GM21360 (cell line): ENCODE measurements around the gene ITGA7.
A peak's percentile ranks its signal among the peaks of the same experiment; 100 is the strongest.
"Not testable (repeated sequence)": the region's sequence is repeated elsewhere in the genome, so short reads cannot be mapped to it uniquely, and the experiment has no call there.

Source experiments
- ATAC-seq: cut with Tn5 transposase; IDR thresholded peaks from one replicate; pipeline ENCODE4 v1.9.1; 2021; ENCODE audit warnings: mild to moderate bottlenecking, moderate library complexity; ENCODE audit not compliant: unreplicated experiment

The ITGA7 gene

DNA sequence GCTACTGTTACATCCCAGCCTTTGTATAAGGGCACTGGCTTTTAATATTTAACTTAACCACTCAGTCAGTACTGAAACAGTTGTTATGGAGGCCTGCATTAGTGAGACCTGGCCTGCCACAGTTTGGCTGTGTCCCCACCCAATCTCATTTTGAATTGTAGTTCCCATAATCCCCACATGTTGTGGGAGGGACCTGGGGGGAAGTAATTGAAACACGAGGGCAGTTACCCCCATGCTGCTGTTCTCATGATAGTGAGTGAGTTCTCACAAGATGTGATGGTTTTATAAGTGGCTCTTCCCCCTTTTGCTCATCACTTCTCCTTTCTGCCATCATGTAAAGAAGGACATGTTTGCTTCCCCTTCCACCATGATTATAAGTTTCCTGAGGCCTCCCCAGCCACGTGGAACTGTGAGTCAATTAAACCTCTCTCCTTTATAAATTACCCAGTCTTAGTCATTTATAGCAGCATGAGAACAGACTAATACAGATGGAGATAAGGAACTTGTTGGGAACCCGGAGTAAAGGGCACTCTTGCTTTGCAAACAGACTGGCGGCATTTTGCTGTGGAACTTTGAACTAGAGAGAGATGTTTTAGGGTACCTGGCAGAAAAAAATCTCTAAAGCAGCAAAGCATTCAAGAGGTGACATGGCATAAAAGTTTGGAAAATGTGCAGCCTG lies 56.9 kb downstream of the ITGA7 start:
- not testable (repeated sequence) for ATAC-seq

DNA sequence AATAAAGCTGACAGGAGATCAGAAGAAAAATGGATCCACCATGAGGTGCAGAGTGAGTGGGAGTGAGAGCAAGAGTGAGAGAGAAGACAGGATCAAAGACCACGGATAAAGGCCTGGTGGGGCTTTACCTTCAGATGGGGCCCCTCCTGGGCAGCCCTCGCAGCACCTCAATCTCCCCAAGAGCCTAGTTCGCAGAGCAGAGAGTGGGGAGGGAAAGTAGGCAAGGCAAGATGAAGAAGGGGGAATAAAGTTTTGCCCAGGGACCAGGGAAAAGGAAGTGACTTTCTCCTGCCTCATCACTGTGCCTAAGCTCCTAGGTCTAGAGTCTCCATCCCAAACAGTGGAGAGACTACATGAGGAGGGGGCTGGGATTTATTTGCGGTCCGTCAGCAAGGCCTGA lies 60.7 kb downstream of the ITGA7 start:
- no peak for ATAC-seq

DNA sequence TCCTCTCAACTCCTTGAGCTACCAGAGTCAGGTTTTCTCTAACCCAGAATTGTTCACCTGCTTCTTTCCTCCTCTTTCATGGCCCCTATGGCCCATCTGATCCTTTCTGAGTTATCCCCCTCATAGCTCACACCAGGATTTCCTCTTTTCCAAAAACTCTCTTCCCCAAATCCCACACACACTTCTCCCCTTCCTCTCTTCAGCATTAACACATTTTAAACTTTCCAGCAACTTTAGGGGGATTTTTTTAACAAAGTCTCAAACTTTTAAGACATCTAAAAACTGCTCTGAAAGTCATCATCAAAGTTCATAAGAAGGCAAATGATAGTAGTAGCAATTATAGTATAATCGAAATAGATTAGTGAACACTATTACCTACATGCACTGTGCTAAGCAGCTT lies 63.1 kb downstream of the ITGA7 start:
- ATAC-seq: no peak

DNA sequence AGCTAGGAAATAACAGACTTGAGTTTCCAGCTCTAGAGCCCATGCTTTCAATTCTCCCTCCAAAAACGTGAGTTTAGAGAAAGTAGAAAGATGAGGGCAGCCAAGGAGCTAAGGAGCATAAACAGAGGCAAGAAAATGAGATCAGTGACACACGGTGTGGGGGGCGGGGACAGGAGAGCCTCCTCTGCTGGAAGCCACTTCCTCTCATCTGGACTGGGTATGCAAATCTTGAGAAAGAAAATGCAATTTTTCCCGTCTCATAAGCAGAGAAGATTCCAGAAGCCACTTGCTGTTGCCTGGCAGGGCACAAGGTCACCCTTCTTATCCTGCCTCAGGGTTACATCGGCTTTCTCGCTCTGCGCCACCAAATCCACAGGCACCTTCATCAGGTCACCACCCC lies 65.0 kb downstream of the ITGA7 start:
- ATAC-seq: peak; percentile 56

DNA sequence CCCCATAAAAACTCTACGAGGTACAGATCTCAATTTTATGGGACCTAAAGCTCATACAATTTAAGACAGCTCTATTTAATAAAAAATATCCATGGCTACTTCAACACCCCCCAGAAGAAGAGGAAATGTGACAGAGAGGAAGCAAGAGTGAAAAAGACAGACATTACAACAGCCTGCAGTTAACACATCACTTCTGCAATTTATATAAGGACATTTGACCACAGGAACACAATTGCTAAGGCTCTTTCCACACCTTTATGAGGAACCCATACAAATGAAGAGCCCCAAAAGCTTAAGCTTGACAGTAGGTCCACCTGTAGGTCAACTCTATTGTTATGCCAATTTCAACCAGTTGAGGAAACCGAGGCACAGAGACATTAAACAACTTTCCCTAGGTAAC lies 65.4 kb downstream of the ITGA7 start:
- no peak for ATAC-seq

DNA sequence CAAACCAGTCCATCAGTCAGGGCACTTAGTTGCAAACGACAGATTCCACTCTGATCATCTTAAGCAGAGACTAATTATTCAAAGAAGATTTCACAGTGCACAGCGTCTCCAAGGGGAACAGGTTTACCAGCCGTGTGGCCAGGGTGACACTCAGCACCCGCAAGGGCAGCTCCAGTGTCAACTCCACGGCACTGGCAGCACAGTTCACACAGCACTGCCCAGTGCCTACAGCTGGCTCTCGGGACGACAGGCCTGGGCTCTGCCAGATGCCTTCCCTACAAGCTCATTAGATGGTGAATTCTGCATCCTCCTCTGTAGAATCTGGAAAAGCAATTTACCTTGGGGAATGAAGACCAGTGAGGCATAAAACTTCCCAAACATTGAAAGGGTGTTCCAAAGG lies 66.1 kb downstream of the ITGA7 start:
- ATAC-seq: no peak

DNA sequence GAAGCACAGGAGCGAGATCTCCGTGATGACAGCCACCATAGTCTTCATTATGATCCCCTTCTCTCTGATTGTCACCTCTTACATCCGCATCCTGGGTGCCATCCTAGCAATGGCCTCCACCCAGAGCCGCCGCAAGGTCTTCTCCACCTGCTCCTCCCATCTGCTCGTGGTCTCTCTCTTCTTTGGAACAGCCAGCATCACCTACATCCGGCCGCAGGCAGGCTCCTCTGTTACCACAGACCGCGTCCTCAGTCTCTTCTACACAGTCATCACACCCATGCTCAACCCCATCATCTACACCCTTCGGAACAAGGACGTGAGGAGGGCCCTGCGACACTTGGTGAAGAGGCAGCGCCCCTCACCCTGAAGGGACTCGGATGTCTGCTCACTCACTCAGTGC lies 70.2 kb downstream of the ITGA7 start:
- no peak for ATAC-seq

DNA sequence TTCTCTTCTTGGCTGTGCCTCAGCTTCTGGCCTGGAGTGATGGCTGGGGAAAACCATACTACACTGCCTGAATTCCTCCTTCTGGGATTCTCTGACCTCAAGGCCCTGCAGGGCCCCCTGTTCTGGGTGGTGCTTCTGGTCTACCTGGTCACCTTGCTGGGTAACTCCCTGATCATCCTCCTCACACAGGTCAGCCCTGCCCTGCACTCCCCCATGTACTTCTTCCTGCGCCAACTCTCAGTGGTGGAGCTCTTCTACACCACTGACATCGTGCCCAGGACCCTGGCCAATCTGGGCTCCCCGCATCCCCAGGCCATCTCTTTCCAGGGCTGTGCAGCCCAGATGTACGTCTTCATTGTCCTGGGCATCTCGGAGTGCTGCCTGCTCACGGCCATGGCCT lies 70.9 kb downstream of the ITGA7 start, which contains the start of gene OR10P1:
OR10P1 (plus strand) TSS at position 40 of the 400 bp plus-strand sequence; CDS start at position 40, 0 bp downstream.
- no peak for ATAC-seq

DNA sequence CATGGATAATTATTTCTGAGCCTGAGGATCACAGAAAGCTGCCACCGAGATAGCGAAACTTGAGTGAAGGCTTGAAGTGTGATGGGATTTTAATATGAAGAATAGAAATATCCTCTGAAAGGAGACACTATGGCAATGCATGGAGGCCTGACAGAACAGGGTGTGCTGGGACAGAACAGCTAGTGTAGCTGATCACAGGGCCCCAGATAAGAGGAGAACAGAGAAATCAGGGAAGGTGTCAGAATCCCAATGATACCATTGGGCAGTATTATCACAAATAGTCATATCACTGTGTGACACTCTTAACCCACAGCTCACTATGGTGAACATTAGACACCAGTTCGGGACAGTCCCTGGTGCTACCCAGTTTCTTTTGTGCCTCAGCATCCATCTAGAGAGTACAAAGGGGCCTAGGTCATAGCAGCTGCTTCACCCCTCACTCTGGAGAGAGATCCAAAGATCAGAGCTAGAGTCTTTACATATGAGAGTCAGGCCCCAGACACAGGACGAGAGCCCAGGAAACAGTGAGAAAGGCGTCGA lies 71.5 kb downstream of the ITGA7 start:
- ATAC-seq: no peak
